ENCODE data around the gene CLSTN2. TPM values are rescaled to one million over a fixed set of nuclear protein-coding genes. Genes with fewer than 3 reads are reported as not detected.
A peak's percentile ranks its signal among the peaks of the same experiment; 100 is the strongest.

CLSTN2 gene
- total and polyA plus RNA-seq, 2 of the 8 experiments (the other 6 are each of a cell fraction or from before 2014, with no cell fraction given): 0.39 to 0.52 TPM

GRCh38 chr3:139934613-139935015 lies 371 bp upstream of the CLSTN2 start (continued):
- no peak for TF ChIP-seq HDAC6 (IDR thresholded peaks at IDR 0.05; ENCODE audit: low read depth, low read length)
- TF ChIP-seq CREB1 (IDR thresholded peaks at IDR 0.05): peak; percentile 78
- TF ChIP-seq RAD21 (IDR thresholded peaks at IDR 0.05 in 1 of 2, conservative IDR thresholded peaks at IDR 0.05 in 1 of 2; ENCODE audit: low read depth in 2 of 2, low read length in 2 of 2): peak; percentile 94 to 97
- no peak for TF ChIP-seq MAFK (IDR thresholded peaks at IDR 0.05; ENCODE audit: low read depth, low read length)
- TF ChIP-seq TBP (IDR thresholded peaks at IDR 0.05; ENCODE audit: low read depth, low read length): no peak; the same call in 1 of the 2 replicates
- TF ChIP-seq TCF12 (IDR thresholded peaks at IDR 0.05; ENCODE audit: low read depth, low read length): no peak
- TF ChIP-seq EP300 (IDR thresholded peaks at IDR 0.05; ENCODE audit: borderline replicate concordance in 1 of 2, low read depth in 2 of 2, low read length in 2 of 2): 0 out of 3 replicates have a peak, but pooled peaks of 1 of the 2 experiments have one; percentile 10
- peak; percentile 83; the same call in 1 of the 2 replicates for TF ChIP-seq RXRA (IDR thresholded peaks at IDR 0.05; ENCODE audit: insufficient read depth, low read depth, low read length)
- TF ChIP-seq NRF1 (IDR thresholded peaks at IDR 0.05; ENCODE audit: low read depth, low read length): no peak
- TF ChIP-seq JUN (IDR thresholded peaks at IDR 0.05; ENCODE audit: low read depth, low read length): no peak
- no peak for TF ChIP-seq NANOG (IDR thresholded peaks at IDR 0.05; ENCODE audit: insufficient read depth, low read depth, low read length, poor library complexity, severe bottlenecking)
- TF ChIP-seq SP1 (IDR thresholded peaks at IDR 0.05; ENCODE audit: low read depth, low read length): no peak
- TF ChIP-seq PHF8 (conservative IDR thresholded peaks at IDR 0.05; ENCODE audit: low read depth, low read length): no peak
- TF ChIP-seq, protein P1, sequence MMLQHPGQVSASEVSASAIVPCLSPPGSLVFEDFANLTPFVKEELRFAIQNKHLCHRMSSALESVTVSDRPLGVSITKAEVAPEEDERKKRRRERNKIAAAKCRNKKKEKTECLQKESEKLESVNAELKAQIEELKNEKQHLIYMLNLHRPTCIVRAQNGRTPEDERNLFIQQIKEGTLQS (IDR thresholded peaks at IDR 0.05; ENCODE audit: insufficient read depth, low read depth, low read length): no peak
- TF ChIP-seq ZNF274 (IDR thresholded peaks at IDR 0.05; ENCODE audit: borderline replicate concordance, extremely low read depth, low read length): no peak
- TF ChIP-seq KDM4A (IDR thresholded peaks at IDR 0.05; ENCODE audit: low read depth, low read length, severe bottlenecking): peak; percentile 93
- no peak for TF ChIP-seq POLR2A (IDR thresholded peaks at IDR 0.05; ENCODE audit: control extremely low read depth in 1 of 2, low read depth in 2 of 2, low read length in 2 of 2)
- no peak for TF ChIP-seq SIRT6 (IDR thresholded peaks at IDR 0.05; ENCODE audit: low read length)
- no peak for TF ChIP-seq TAF1 (IDR thresholded peaks at IDR 0.05; ENCODE audit: low read depth, low read length)
- TF ChIP-seq CHD1 (IDR thresholded peaks at IDR 0.05; ENCODE audit: low read depth, low read length): no peak
- TF ChIP-seq ATF2 (IDR thresholded peaks at IDR 0.05; ENCODE audit: low read length): 0 out of 2 replicates have a peak, but pooled peaks have one; percentile 12

All from H1 (cell line).